Gastroesophageal sphincter (tissue), 3 donors: ENCODE measurements around the gene HADHB.

Experiments
- CTCF ChIP-seq, 4 experiments: fragments of 200-600 bp in 2 of 4; fragments of 450-650 bp in 2 of 4; sonication (generic) in 1 of 4; IDR thresholded peaks; one replicate each; pipeline ENCODE4 v1.5.1; 2017 to 2019; ENCODE audit warnings: antibody characterized with exemption in 4 of 4, mild to moderate bottlenecking in 2 of 4, moderate library complexity in 2 of 4
- POLR2A ChIP-seq, 2 donors: fragments of 450-650 bp; IDR thresholded peaks; one replicate each; pipeline ENCODE4 v1.6.1; 2017; ENCODE audit warnings: antibody characterized with exemption in 2 of 2, mild to moderate bottlenecking in 2 of 2, moderate library complexity in 1 of 2
- POLR2AphosphoS5 ChIP-seq: sonication (generic); formaldehyde crosslinking; IDR thresholded peaks from one replicate; pipeline ENCODE4 v1.6.1; 2017; ENCODE audit warnings: antibody characterized with exemption

GRCh38 chr2:26292646-26293045, 47.9 kb downstream of the HADHB start:
- no peak for TF ChIP-seq POLR2A (IDR thresholded peaks at IDR 0.05)
- no peak for TF ChIP-seq CTCF (IDR thresholded peaks at IDR 0.05)
- no peak for TF ChIP-seq POLR2AphosphoS5
